AG20443 (cell line): ENCODE measurements around the gene APLP2.
"Not testable (repeated sequence)": the region's sequence is repeated elsewhere in the genome, so short reads cannot be mapped to it uniquely, and the experiment has no call there.

Experiments
- DNase-seq: peaks from one replicate; pipeline ENCODE4 v3.0.0; 2012; ENCODE audit warnings: low spot score, mixed read lengths

APLP2 gene

DNA sequence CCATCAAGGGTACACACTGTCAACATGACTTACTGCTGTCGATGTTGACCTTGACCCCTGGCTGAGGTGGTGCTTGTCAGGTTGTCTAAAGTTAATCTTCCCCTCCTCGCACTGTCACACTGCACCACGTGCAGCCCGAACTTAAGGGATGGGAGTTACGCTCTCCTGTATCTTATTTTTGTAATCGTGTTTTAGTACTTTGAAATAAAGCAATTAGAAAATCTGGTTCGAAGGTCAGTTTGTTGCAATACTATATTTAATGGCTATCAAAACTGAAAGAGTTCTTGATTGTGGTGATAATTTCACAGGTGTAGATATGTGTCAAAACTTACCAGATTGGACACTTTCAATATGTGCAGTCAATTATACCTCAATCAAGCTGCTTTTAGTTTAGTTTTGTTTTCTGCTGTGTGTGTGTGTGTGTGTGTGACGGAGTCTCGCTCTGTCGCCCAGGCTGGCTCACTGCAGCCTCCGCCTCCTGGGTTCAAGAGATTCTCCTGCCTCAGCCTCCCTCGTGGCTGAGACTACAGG lies 79.2 kb downstream of the APLP2 start:
- no peak for DNase-seq

DNA sequence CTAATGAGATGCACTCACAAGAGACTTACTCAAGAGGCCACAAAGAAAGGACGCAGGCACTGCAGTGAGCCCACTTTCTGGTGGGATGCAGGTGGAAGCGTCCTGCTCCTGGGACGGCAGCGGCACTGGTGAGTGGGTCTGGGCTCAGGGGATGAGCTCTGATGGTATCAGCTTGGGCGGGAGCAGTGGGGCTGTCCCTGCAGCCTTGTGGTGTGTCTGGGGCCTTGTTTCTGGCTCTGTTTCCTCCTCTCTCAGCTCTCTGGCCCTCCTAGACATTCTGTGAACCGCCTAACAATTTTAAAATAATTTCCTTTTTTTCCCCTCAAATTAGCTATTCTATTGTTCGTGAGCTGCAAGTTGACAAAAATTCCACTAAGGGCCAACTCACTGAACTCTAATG lies 81.1 kb downstream of the APLP2 start:
- no peak for DNase-seq

DNA sequence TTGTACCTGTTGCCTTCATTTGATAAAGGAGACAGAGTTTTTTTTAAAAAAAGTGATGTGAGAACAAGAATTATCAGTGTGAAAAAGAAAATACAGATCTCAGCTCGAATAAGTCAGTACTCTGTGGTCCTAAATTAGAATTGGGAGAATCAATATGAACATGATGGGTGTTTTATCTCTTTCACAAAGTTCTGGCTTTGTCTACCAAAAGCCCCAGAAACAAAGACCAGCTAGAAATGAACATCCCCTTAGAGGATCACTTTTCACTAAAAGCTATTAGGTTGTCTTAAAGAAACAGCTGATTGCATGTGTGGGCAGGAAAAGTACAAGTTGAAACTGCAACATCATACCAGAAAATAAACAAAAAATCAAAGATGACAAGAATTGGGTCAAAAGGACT lies 81.5 kb downstream of the APLP2 start:
- no peak for DNase-seq

- peak; percentile 75 for DNase-seq
Measured at GRCh38 chr11:130156108-130157022, 86.7 kb downstream of the APLP2 start.

- no peak for DNase-seq
Measured at GRCh38 chr11:130157101-130157500, 87.4 kb downstream of the APLP2 start.

DNA sequence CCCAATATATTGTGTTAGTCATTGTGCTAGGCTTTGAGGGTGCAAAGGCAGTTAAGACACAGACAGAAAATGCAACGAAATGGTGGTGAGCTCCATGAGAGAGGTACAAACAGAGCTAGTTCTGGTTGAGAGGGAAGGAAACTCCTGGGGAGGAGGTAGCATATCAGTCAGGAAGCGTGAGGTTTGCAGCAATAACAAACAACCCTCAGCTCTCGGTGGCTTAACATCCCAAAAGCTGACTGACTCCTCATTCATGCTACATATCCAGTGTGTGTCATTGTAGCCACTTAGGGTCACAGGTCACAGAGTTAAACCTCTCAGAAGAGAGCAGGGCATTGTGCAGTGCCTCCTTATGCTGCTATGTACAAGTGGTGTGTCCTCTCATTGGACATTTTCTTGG lies 88.1 kb downstream of the APLP2 start:
- DNase-seq = no peak

GRCh38 chr11:130159139-130159538 lies 89.4 kb downstream of the APLP2 start:
- DNase-seq = no peak

GRCh38 chr11:130159657-130160497 lies 90.2 kb downstream of the APLP2 start, which contains the start of gene ST14:
Gene ST14 (plus strand): TSS chr11:130159782. CDS start chr11:130159980, 198 bp downstream.
- DNase-seq = peak; percentile 25

DNA sequence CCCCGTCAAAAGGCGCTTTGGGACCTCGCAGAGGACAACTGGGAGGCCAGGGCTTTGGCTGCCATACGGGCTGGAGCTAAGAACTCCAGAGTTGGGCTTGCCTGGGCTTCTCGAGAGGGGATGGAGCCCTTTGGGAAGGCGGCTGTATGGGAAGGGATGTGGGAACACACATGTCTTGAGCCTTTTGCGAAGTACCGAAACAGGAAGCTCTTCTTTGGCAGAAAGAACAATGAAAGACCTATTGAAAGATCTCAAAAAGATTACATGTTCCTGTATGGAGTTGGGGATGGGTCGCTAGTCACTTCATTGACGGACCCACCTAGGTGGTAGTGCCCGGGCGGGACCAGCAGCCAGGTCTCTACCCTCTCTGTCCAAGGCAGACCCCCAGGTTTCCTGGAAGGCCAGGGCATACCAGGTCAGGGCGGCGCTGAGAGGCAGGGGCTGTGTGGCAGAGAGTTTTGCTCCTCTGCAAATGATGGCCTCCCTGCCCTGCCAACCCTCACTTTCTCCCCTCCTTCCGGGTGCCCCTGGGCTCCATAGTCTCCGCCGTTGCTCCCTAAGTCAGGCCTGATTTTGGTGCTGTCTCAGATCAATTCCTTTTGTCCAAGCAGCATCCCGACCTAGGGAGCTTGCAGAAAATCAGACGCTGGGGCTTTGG lies 90.9 kb downstream of the APLP2 start:
- no peak for DNase-seq

GRCh38 chr11:130161441-130162145 lies 91.9 kb downstream of the APLP2 start:
- no peak for DNase-seq

- no peak for DNase-seq
Measured at GRCh38 chr11:130162733-130163132, 93.0 kb downstream of the APLP2 start.

GRCh38 chr11:130163346-130164220 lies 93.9 kb downstream of the APLP2 start:
- no peak for DNase-seq

- no peak for DNase-seq
Measured at GRCh38 chr11:130164221-130164570, 94.5 kb downstream of the APLP2 start.

DNA sequence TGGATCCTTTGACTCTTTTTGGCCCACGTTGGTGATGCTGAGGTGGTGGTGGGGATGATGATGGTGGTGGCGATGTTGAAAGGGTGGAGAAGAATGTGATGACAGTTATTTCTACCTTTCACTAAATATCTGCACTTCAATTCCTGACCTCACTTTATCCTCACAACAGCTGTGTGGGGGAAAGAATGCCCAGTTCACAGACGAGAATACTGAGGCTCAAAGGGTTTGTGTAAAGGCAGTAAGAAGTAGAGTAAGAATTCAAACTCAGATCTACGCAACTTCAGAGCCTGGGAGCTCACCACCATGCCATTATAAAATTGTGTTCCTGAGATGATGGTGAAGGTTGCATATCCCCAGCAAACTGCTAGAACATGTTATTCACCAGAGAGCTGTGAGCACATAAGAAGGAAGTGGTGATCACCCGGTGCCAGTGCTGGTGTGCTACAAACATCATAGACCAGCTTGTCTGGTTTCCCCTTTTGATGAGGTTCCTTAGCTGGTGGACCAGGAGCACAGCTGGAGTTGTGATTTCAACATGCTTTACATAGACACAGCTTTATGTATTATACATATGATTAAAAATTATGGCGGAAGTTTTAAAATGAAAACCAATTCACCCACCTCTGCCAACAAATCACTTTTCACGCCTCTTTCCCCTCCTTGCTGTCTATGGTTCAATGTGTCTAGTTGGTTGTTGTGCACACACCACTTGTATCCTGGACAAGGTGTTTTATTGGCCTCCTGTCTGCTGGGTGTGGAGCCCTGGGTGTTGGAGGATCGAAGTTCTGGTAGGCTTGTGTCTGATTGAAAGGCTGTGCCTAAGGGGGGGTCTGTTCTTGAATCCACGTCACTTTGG lies 96.1 kb downstream of the APLP2 start:
- DNase-seq = no peak

DNA sequence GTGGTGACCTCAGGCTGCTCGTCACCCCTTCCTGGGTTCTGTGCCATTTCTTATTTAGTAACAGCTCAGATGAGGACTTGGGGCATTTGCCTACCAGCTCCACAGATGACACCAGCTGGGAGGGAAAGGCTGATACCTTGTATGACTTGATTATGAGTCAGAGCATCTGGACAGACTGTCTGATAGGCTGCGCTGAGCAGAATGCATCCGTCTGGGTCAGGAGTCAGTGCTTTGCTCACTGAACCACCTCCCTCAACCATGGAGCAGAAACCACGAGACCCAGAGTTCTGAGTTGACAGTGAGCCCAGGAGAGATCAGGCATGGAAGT lies 96.7 kb downstream of the APLP2 start:
- peak; percentile 95 for DNase-seq

- DNase-seq = no peak
Measured at GRCh38 chr11:130167146-130167545, 97.5 kb downstream of the APLP2 start.

- DNase-seq = peak; percentile 45
Measured at GRCh38 chr11:130168105-130168504, 98.4 kb downstream of the APLP2 start.

GRCh38 chr11:130170345-130170744 lies 100.7 kb downstream of the APLP2 start:
- no peak for DNase-seq

GRCh38 chr11:130171534-130171933 lies 101.8 kb downstream of the APLP2 start:
- DNase-seq = no peak

GRCh38 chr11:130172001-130172400 lies 102.3 kb downstream of the APLP2 start:
- not testable (repeated sequence) for DNase-seq
